HG03064 (cell line): ENCODE data around the gene SLC2A2.

Source experiments
- ATAC-seq: cut with Tn5 transposase; IDR thresholded peaks from one replicate; pipeline ENCODE4 v1.9.1; 2021; ENCODE audit warnings: low read depth; ENCODE audit not compliant: unreplicated experiment

The SLC2A2 gene

GRCh38 chr3:171026597-171027293 lies at the start of gene SLC2A2:
Gene SLC2A2 (minus strand): TSS chr3:171026720. CDS start chr3:171026670, 50 bp downstream.
- ATAC-seq = no peak

- ATAC-seq = no peak
Observed at GRCh38 chr3:171072432-171072831, 45.9 kb upstream of the SLC2A2 start.

GRCh38 chr3:171068658-171069057 lies 42.1 kb upstream of the SLC2A2 start:
- ATAC-seq = no peak

GRCh38 chr3:171066206-171066605 lies 39.7 kb upstream of the SLC2A2 start:
- ATAC-seq = no peak

- ATAC-seq = no peak
Observed at GRCh38 chr3:171065732-171066131, 39.2 kb upstream of the SLC2A2 start.

- no peak for ATAC-seq
Observed at GRCh38 chr3:171064461-171064860, 37.9 kb upstream of the SLC2A2 start.

- no peak for ATAC-seq
Observed at GRCh38 chr3:171061749-171062148, 35.2 kb upstream of the SLC2A2 start.

GRCh38 chr3:171059978-171060377 lies 33.5 kb upstream of the SLC2A2 start:
- no peak for ATAC-seq

GRCh38 chr3:171058873-171059603 lies 32.5 kb upstream of the SLC2A2 start:
- no peak for ATAC-seq

- no peak for ATAC-seq
Observed at GRCh38 chr3:171058058-171058457, 31.5 kb upstream of the SLC2A2 start.

- ATAC-seq = no peak
Observed at GRCh38 chr3:171057072-171057471, 30.6 kb upstream of the SLC2A2 start.

GRCh38 chr3:171056528-171056927 lies 30.0 kb upstream of the SLC2A2 start:
- no peak for ATAC-seq

GRCh38 chr3:171055336-171056178 lies 29.0 kb upstream of the SLC2A2 start:
- no peak for ATAC-seq

- ATAC-seq = no peak
Observed at GRCh38 chr3:171054921-171055320, 28.4 kb upstream of the SLC2A2 start.

GRCh38 chr3:171054231-171054630 lies 27.7 kb upstream of the SLC2A2 start:
- ATAC-seq = no peak

GRCh38 chr3:171049861-171050444 lies 23.4 kb upstream of the SLC2A2 start:
- ATAC-seq = peak; percentile 68

- no peak for ATAC-seq
Observed at GRCh38 chr3:171046760-171047159, 20.2 kb upstream of the SLC2A2 start.

GRCh38 chr3:171044835-171045793 lies 18.6 kb upstream of the SLC2A2 start:
- ATAC-seq = no peak

- ATAC-seq = no peak
Observed at GRCh38 chr3:171044384-171044783, 17.9 kb upstream of the SLC2A2 start.

- ATAC-seq = no peak
Observed at GRCh38 chr3:171039674-171040073, 13.2 kb upstream of the SLC2A2 start.
